Measurements from ENCODE around the gene ECSIT. TPM values are rescaled to one million over a fixed set of nuclear protein-coding genes. Genes with fewer than 3 reads are reported as not detected.
"Not testable (repeated sequence)": the region's sequence is repeated elsewhere in the genome, so short reads cannot be mapped to it uniquely, and the experiment has no call there.

Gene ECSIT
- total RNA-seq, 3 donors from 2014 or later: 57.9 to 69.6 (median 59.1) TPM

GRCh38 chr19:11473725-11474124, 55.2 kb downstream of the ECSIT start:
- no peaks in the 10 kb centered on the region for H3K4me1 ChIP-seq (ENCODE audit: low read depth)
- no peak for DNase-seq
- ATAC-seq: no peak
- intact Hi-C loops (cut with DNase I, micrococcal nuclease): no loop called here
- H3K9me3 ChIP-seq: no peaks in the 10 kb centered on the region
- TF ChIP-seq CTCF (IDR thresholded peaks at IDR 0.05): no peak
- H3K4me3 ChIP-seq: no peak overlapping the region
- no peaks in the 10 kb centered on the region for H3K36me3 ChIP-seq (ENCODE audit: low read depth)

- intact Hi-C loops (cut with DNase I, micrococcal nuclease); H3K4me3 ChIP-seq; DNase-seq; H3K36me3 ChIP-seq (ENCODE audit: low read depth); H3K9me3 ChIP-seq; H3K4me1 ChIP-seq (ENCODE audit: low read depth); ATAC-seq: not testable (repeated sequence)
These were observed 60.6 kb downstream of the ECSIT start for GRCh38 chr19:11468266-11468845.

DNA sequence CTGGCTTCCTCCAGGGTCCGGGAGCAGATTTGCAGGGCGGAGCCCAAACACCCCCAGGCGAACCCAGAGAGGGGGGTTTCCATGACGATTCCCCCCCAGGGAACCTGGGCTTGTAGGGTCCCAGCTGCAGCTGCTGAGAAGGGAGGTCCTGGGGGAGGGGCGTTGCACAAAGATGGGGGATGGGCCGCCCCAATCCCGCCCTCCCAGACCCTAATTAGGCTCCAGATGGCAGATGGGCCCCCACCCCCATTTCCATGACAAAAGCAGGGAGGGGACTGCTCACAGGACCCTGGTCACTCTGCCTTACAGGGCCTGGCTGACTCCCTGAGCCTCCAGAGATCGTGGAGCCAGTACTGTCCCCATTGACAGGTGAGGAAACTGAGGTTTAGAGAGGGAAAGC, 63.3 kb downstream of the ECSIT start:
- no peaks in the 10 kb centered on the region for H3K9me3 ChIP-seq
- no peaks in the 10 kb centered on the region for H3K36me3 ChIP-seq (ENCODE audit: low read depth)
- no peak overlapping the region for H3K4me3 ChIP-seq
- no peak for DNase-seq
- no peak for TF ChIP-seq CTCF (IDR thresholded peaks at IDR 0.05)
- H3K4me1 ChIP-seq (ENCODE audit: low read depth): no peaks in the 10 kb centered on the region
- intact Hi-C loops (cut with DNase I, micrococcal nuclease): no loop called here
- no peak for ATAC-seq

- Histone ChIP-seq H3K4me1 (ENCODE audit: low read depth) (no peaks in the 10 kb centered on the region), H3K36me3 (ENCODE audit: low read depth) (no peaks in the 10 kb centered on the region), H3K4me3 (no peak overlapping the region), H3K9me3 (no peaks in the 10 kb centered on the region)
- DNase-seq: no peak
- intact Hi-C loops (cut with DNase I, micrococcal nuclease): no loop called here
- no peak for TF ChIP-seq CTCF (IDR thresholded peaks at IDR 0.05)
- no peak for ATAC-seq
These were observed 64.3 kb downstream of the ECSIT start for GRCh38 chr19:11464333-11465265.

DNA sequence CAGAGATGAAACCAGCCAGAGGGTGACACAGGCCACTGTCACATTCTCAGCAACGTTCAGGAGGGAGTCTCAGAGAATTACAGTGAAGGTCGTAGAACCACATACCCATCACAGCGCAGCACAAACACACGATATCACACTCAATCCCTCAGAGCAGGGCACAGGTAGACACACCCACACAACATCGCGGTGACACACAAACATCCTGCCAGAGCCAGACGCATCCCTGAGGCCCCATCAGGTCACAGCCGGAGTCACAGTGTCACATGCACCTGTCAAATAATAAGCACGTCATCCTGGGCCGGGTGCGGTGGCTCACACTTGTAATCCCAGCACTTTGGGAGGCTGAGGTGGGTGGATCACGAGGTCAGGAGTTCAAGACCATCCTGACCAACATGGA, 65.5 kb downstream of the ECSIT start:
- intact Hi-C loops (cut with DNase I, micrococcal nuclease): no loop called here
- Histone ChIP-seq H3K9me3 (no peaks in the 10 kb centered on the region), H3K36me3 (ENCODE audit: low read depth) (no peaks in the 10 kb centered on the region), H3K4me3 (no peak overlapping the region), H3K4me1 (ENCODE audit: low read depth) (no peaks in the 10 kb centered on the region)
- TF ChIP-seq CTCF (IDR thresholded peaks at IDR 0.05): no peak
- ATAC-seq (no peak), DNase-seq (no peak)

- ATAC-seq (no peak), DNase-seq (no peak)
- no peaks in the 10 kb centered on the region for H3K4me1 ChIP-seq (ENCODE audit: low read depth)
- no peaks in the 10 kb centered on the region for H3K36me3 ChIP-seq (ENCODE audit: low read depth)
- TF ChIP-seq CTCF (IDR thresholded peaks at IDR 0.05): no peak
- no peak overlapping the region for H3K4me3 ChIP-seq
- intact Hi-C loops (cut with DNase I, micrococcal nuclease): no loop called here
- H3K9me3 ChIP-seq: no peaks in the 10 kb centered on the region
These were observed 67.5 kb downstream of the ECSIT start for GRCh38 chr19:11461453-11461852.
